GM23248 (cell line): ENCODE results near the gene HOXB6. TPM values are rescaled to one million over a fixed set of nuclear protein-coding genes. Genes with fewer than 3 reads are reported as not detected.

Experiments used
- DNase-seq: peaks from one replicate; pipeline ENCODE4 v3.0.0-alpha.2; 2015
- H2AFZ ChIP-seq: fragments of 200-600 bp; sonication (generic); 2 replicates; pipeline ENCODE4 v1.6.1; 2016; ENCODE audit warnings: antibody characterized with exemption
- H3F3A ChIP-seq: fragments of 200-600 bp; sonication (generic); 2 replicates; pipeline ENCODE4 v1.6.1; 2016; ENCODE audit warnings: mild to moderate bottlenecking, antibody characterized with exemption, mixed run types; ENCODE audit not compliant: insufficient read depth
- H3K27ac ChIP-seq: fragments of 200-600 bp; sonication (generic); 2 replicates; pipeline ENCODE4 v1.5.1; 2016; ENCODE audit warnings: mild to moderate bottlenecking
- H3K27me3 ChIP-seq: fragments of 200-600 bp; sonication (generic); replicated peaks from 2 replicates; pipeline ENCODE4 v1.6.1; 2016; ENCODE audit warnings: mild to moderate bottlenecking; ENCODE audit not compliant: insufficient read depth
- H3K36me3 ChIP-seq: fragments of 200-600 bp; sonication (generic); 2 replicates; pipeline ENCODE4 v1.6.1; 2016; ENCODE audit warnings: low read depth, mild to moderate bottlenecking
- H3K4me1 ChIP-seq: fragments of 200-600 bp; sonication (generic); 2 replicates; pipeline ENCODE4 v1.6.1; 2016; ENCODE audit warnings: mild to moderate bottlenecking; ENCODE audit not compliant: insufficient read depth
- H3K4me2 ChIP-seq: fragments of 200-600 bp; sonication (generic); one replicate; pipeline ENCODE4 v1.6.1; 2016; ENCODE audit warnings: mild to moderate bottlenecking; ENCODE audit not compliant: unreplicated experiment
- H3K4me3 ChIP-seq: fragments of 200-600 bp; sonication (generic); 2 replicates; pipeline ENCODE4 v1.5.1; 2016; ENCODE audit warnings: mild to moderate bottlenecking
- H3K79me2 ChIP-seq: fragments of 200-600 bp; sonication (generic); 2 replicates; pipeline ENCODE4 v1.6.1; 2016; ENCODE audit warnings: mild to moderate bottlenecking; ENCODE audit not compliant: insufficient read depth
- H3K9ac ChIP-seq: fragments of 200-600 bp; sonication (generic); 2 replicates; pipeline ENCODE4 v1.6.1; 2016; ENCODE audit warnings: mild to moderate bottlenecking
- H3K9me2 ChIP-seq: fragments of 200-600 bp; sonication (generic); 2 replicates; pipeline ENCODE4 v1.6.1; 2016; ENCODE audit warnings: mixed run types, mild to moderate bottlenecking, moderate library complexity; ENCODE audit not compliant: insufficient read depth
- H3K9me3 ChIP-seq: fragments of 200-600 bp; sonication (generic); one replicate; pipeline ENCODE4 v1.6.1; 2017; ENCODE audit warnings: low read depth
- H4K20me1 ChIP-seq: fragments of 200-600 bp; sonication (generic); 2 replicates; pipeline ENCODE4 v1.6.0; 2016; ENCODE audit not compliant: insufficient read depth
- EZH2 ChIP-seq: fragments of 200-600 bp; sonication (generic); IDR thresholded peaks from 2 replicates; pipeline ENCODE4 v1.6.1; 2018; ENCODE audit warnings: antibody characterized with exemption, mild to moderate bottlenecking; ENCODE audit not compliant: insufficient read depth, poor library complexity, severe bottlenecking
- EZH2phosphoT487 ChIP-seq: fragments of 200-600 bp; sonication (generic); IDR thresholded peaks from 2 replicates; pipeline ENCODE4 v1.6.1; 2018; ENCODE audit warnings: antibody characterized with exemption, moderate library complexity, mild to moderate bottlenecking, low read depth; ENCODE audit not compliant: insufficient read depth
- WGBS, 2 experiments: methylation state at CpG; one replicate each; pipeline ENCODE4 v1.1.6; 2015 to 2017; ENCODE audit warnings: low lambda C conversion rate in 2 of 2, low coverage in 1 of 2; ENCODE audit errors: missing lambda C conversion rate in 2 of 2; 5-methylcytosine and 5-hydroxymethylcytosine counted together
- in situ Hi-C: fragments of 300-500 bp; cut with MboI; formaldehyde crosslinking; loops from 2 replicates; pipeline ENCODE4 v1.15.0; 2020
- polyA plus RNA-seq: library from polyadenylated mRNA; unstranded; fragments of >200 nt; fragmentation: Nextera tagmentation; extraction: Ambion mirVana; gene quantifications from 2 replicates; pipeline ENCODE4 v1.2.1, GENCODE V29; 2016
- total RNA-seq: library from RNA; depleted of rRNA; stranded (reverse); fragments of >200 nt; shearing (Covaris generic); gene quantifications from 2 replicates; pipeline ENCODE4 v1.2.3, GENCODE V29; 2014

Gene HOXB6
- total and polyA plus RNA-seq, 2 experiments from 2014 or later, result 6.2 to 7.5 TPM

DNA sequence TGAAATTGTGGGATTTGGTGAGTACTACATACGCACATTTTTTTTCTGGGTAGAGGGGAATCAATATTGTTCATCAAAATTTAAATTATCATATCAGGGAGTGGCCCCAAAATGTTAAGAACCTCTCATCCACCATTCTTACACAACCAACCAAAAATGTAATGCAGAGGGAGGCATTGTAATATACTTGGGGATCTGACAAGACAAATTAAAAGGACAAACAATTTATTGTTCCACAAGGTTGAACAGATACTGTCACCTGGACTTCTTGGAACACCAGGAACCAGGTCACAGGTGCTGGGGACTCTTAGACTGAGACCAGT, 36.0 kb upstream of the HOXB6 start:
- Histone ChIP-seq H3K9me3 (no peaks in the 10 kb centered on the region), H3K27me3 (peaks cover 87% of the 10 kb centered on the region), H3K4me3 (no peak overlapping the region), H3K9me2 (no peaks in the 10 kb centered on the region), H3K79me2 (no peaks in the 10 kb centered on the region), H3K27ac (no peak overlapping the region), H3K9ac (no peak overlapping the region), H3K36me3 (no peaks in the 10 kb centered on the region), H2AFZ (no peak overlapping the region), H3K4me2 (no peak overlapping the region), H3K4me1 (0 out of 2 replicates have a peak, but pooled peaks cover 4% of the 10 kb centered on the region), H4K20me1 (no peaks in the 10 kb centered on the region), H3F3A (peaks cover 12% of the 10 kb centered on the region)
- DNase-seq, result no peak
- TF ChIP-seq EZH2phosphoT487 (no peak), EZH2 (no peak)
- WGBS, 2 experiments, result 18% methylated on average over 1 of the region's 1 CpG
- in situ Hi-C loops, result no loop called here

GRCh38 chr17:48639982-48640857, 35.4 kb upstream of the HOXB6 start:
- no peaks in the 10 kb centered on the region for H4K20me1 ChIP-seq
- H3K9ac ChIP-seq, result no peak overlapping the region
- peaks cover 87% of the 10 kb centered on the region for H3K27me3 ChIP-seq
- no peak for TF ChIP-seq EZH2phosphoT487
- TF ChIP-seq EZH2, result no peak
- H3K27ac ChIP-seq, result no peak overlapping the region
- no peaks in the 10 kb centered on the region for H3K79me2 ChIP-seq
- DNase-seq, result no peak
- peaks cover 12% of the 10 kb centered on the region for H3F3A ChIP-seq
- 0 out of 2 replicates have a peak, but pooled peaks cover 4% of the 10 kb centered on the region for H3K4me1 ChIP-seq
- H3K9me3 ChIP-seq, result no peaks in the 10 kb centered on the region
- no peaks in the 10 kb centered on the region for H3K36me3 ChIP-seq
- H2AFZ ChIP-seq, result no peak overlapping the region
- H3K4me3 ChIP-seq, result no peak overlapping the region
- in situ Hi-C loops, result no loop called here
- no peaks in the 10 kb centered on the region for H3K9me2 ChIP-seq
- 33 to 35% methylated on average over 6 of the region's 6 CpGs for WGBS, 2 experiments
- no peak overlapping the region for H3K4me2 ChIP-seq

GRCh38 chr17:48639136-48639535, 34.4 kb upstream of the HOXB6 start:
- no peaks in the 10 kb centered on the region for H3K79me2 ChIP-seq
- H4K20me1 ChIP-seq, result no peaks in the 10 kb centered on the region
- WGBS, 2 experiments, result 23 to 30% methylated on average over 5 of the region's 5 CpGs
- H3K27ac ChIP-seq, result no peak overlapping the region
- H2AFZ ChIP-seq, result no peak overlapping the region
- H3K9me2 ChIP-seq, result no peaks in the 10 kb centered on the region
- in situ Hi-C loops, result no loop called here
- no peak for DNase-seq
- peaks cover 12% of the 10 kb centered on the region for H3F3A ChIP-seq
- peaks cover 87% of the 10 kb centered on the region for H3K27me3 ChIP-seq
- no peak overlapping the region for H3K9ac ChIP-seq
- TF ChIP-seq EZH2 (no peak), EZH2phosphoT487 (no peak)
- H3K4me2 ChIP-seq, result no peak overlapping the region
- H3K9me3 ChIP-seq, result no peaks in the 10 kb centered on the region
- H3K4me3 ChIP-seq, result no peak overlapping the region
- 0 out of 2 replicates have a peak, but pooled peaks cover 4% of the 10 kb centered on the region for H3K4me1 ChIP-seq
- H3K36me3 ChIP-seq, result no peaks in the 10 kb centered on the region

- Histone ChIP-seq H4K20me1 (no peaks in the 10 kb centered on the region), H3K9me2 (no peaks in the 10 kb centered on the region), H3K4me3 (no peak overlapping the region), H3F3A (peaks cover 12% of the 10 kb centered on the region), H3K9me3 (no peaks in the 10 kb centered on the region), H3K27me3 (peaks cover 87% of the 10 kb centered on the region), H3K36me3 (no peaks in the 10 kb centered on the region), H3K4me2 (peak overlapping the region; percentile 6), H2AFZ (no peak overlapping the region), H3K27ac (no peak overlapping the region), H3K4me1 (0 out of 2 replicates have a peak, but pooled peaks cover 4% of the 10 kb centered on the region), H3K79me2 (no peaks in the 10 kb centered on the region), H3K9ac (no peak overlapping the region)
- peak; percentile 97 for DNase-seq
- WGBS, 2 experiments, result 8 to 11% methylated on average over 18 of the region's 18 CpGs
- in situ Hi-C loops, result no loop called here
- TF ChIP-seq EZH2phosphoT487 (no peak), EZH2 (peak; percentile 17)
Observed at GRCh38 chr17:48637323-48638260, 32.8 kb upstream of the HOXB6 start.
